NCI-H187 treated with DMSO at 0.1 percent for 48 hours (cell line): ENCODE measurements around the gene FAM98C.
"Not testable (repeated sequence)": the region's sequence is repeated elsewhere in the genome, so short reads cannot be mapped to it uniquely, and the experiment has no call there.

Experiments
- DNase-seq: peaks from one replicate; lab custom pipeline; 2025; lab: John Stamatoyannopoulos, UW

The FAM98C gene

DNA sequence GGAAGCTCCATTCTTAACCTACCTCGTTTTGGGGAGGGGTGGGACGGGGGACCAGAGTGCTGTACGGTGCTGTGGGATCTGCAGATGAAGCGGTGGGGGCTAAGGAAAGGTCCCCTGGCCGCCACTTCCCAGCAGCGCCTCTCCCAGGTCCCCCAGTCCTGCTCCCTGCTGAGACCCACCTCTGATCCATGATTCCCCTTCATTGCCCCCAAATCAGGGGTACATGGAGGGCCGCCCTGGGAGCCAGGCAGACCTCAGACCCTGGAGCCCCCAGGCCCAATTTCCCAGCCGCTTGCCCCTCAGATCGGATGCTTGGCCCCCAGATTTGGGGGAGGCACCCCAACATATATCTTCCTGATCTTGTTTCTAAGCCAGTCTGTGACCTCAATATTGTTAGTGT is 3.8 kb upstream of the FAM98C start:
- DNase-seq = no peak

DNA sequence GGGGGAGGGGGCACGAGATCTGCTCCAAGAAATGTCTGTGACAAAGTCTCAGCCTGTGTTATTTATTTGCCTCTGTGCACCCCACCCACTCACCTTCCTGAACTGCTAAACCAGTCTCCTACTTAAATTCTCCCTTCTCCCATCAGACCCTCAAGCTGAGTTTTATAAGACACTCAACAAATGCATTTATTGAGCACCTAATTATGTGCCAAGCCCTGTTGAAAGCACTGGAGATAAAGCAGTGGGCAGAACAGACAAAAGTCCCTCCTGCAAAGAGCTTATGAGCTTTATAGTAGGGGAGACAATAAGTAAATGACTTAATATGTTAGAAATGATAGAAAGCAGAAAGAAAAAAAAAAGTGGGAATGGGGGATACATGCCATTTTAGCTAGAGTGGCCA is 3.4 kb upstream of the FAM98C start:
- no peak for DNase-seq

DNA sequence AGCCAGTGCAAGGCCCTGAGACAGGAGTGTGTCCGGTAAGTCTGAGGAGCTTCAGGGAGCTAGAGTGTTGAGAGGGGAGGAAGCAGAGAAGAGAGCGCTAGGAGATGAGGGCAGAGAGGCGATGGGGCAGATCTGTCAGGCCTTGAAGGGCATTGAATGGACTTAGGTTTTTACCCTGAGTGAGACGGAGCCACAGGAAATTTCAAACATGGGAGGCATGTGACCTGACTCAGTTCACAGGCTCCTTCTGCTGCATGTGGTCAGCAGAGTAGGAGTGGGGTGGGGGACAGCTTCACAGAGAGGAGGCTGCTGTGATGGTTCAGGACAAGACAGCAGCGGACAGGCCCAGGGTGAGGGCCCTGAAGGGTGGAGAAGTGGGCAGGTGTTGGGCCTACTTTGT is 2.5 kb upstream of the FAM98C start:
- DNase-seq = no peak

DNA sequence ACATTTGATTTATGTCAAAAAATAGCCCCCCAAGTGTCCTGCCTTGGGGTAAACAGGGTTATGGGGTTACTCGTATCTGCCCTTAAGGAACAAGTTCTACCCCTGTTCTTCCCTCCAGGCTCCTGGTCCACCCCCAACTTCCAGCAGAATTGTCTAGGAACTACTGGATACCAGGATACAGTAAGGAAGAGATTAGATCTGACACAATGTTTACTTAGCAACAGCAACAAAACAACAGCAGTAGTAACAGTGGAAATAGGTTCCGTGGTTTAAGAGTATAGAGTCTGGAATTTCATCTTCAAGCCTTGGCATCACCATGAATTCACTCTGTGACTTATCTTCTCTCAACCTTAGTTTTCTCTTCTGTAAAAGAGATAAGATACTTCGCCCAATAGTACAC is 1.7 kb upstream of the FAM98C start:
- no peak for DNase-seq

DNA sequence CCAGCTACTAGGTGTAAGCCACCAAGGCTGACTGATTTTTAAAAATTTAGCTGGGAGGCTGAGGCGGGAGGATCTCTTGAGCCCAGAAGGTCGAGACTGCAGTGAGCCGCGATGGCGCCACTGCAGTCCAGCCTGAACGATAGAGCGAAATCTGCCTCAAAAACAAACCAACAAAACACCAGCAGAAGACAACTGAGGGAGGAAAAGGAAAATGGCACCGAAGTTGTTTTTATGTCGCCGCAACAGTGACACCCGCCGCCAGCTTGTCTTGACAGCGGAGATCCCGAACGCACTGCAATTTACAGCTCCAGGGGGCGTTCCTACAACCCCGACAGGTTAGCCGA is 298 bp upstream of the FAM98C start:
- no peak for DNase-seq

DNA sequence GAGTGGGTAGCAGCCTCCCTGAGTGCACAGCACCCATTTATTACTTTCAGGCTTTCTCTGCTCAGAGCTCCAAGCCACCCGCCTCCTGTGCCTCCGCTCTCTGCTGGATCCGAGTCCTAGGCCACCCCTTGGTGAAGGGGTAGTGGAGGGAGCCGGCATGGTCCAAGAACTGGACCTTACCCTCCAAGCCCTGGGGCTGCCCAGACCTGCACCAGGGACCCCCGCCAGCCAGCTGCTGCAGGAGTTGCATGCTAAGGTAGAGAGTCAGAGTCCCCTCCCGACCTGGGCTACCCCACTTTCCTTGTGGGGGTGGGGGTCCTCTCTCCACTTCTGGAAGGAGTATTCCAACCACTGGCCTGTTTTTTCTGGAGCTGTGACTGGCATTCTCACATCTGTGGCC is 2.0 kb downstream of the FAM98C start:
- DNase-seq = no peak

DNA sequence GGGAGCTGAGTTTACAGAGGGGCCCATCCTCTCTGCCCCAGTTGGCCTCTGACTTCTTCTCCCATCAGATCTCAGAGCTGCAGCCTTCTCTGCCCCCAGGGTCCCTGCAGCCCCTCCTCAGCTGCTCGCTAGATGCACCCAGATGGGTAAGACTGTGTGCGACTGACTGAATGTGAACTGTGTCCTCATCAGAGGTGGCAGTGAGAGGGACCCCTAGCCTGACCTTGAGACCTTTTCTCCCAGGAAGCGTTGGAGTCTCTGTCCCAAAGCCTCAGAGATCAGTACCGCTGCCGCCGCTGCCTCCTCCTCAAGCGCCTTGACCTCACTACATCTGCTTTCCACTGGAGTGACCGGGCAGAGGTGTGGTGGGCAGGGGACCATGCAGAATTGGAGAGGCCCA is 2.4 kb downstream of the FAM98C start:
- no peak for DNase-seq

DNA sequence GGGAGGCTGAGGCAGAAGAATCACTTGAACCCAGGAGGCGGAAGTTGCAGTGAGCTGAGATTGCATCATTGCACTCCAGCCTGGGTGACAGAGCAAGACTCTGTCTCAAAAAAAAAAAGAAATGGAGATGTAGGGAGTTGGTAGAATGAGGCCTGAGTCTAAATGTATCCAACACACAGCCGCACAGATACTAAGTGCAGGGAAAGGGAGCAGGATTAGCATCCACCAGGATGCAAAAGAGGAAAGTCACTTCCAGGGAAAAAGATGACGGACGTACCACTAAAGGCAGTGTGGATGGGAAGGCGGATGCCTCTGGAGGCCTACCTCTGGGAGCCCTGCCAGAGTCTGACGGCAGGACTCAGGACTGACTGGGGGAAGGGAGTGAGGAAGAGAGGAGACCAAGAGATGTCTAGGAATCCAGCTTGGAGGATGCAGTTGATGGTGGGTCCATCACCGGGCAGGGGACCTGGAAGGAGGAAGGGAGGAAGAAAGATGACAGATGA is 6.8 kb downstream of the FAM98C start:
- DNase-seq = no peak

DNA sequence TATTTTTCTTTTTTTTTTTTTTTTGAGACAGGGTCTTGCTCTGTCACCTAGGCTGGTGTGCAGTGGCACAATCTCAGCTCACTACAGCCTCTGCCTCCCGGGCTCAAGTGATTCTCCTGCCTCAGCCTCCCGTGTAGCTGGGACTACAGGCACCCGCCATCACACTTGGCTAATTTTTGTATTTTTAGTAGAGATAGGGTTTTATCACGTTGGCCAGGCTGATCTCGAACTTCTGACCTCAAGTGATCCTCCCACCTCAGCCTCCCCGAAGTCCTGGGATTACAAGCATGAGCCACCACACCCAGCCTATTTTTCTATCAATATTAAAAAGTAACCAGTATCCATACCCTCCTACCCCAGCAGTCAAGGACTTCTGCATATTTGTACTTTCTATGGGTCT is 7.5 kb downstream of the FAM98C start:
- DNase-seq = not testable (repeated sequence)

DNA sequence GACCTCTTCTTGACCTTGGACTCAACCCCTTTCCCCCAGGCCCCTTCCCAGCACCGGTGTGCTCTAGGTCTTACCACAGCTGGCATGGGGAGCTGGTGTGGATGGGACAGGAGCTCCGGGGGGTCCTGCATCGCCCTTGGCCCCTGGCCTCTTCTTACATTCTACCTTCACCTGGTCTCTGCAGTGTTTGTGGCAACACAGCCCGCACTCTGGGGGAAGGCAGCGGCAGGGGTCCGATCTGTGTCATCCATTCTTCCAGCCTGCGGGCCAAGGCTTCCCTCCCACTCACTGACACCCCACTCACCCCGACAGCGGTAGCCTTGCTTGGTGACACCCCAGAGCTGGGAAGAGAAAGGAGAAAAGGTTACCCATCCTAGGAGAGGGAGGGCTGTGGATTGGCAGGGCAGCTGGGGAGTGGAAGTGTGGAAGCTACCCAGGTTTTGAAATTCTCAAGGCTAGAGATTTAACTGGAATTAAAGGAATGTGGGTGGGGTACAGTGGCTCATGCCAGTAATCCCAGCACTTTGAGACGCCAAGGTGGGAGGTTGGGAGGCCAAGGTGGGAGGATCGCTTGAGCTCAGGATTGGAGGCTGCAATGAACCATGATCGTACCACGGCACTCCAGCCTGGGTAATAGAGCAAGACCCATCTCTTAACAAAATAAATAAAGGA is 8.3 kb downstream of the FAM98C start:
- DNase-seq = no peak

DNA sequence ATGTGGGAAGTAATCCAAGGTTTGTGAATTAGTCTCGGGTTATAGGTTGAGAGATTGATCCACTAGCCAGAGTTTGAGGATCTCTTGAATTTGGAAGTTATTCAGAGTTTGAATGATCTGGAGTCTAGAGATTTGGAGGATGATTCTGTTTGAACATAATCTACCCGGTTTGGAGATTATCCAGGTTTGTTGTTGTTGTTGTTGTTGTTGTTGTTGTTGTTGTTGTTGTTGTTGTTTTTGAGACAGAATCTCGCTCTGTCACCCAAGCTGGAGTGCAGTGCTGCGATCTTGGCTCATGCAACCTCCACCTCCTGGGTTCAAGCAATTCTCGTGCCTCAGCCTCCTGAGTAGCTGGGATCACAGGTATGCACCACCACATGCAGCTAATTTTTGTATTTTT is 9.0 kb downstream of the FAM98C start:
- not testable (repeated sequence) for DNase-seq

DNA sequence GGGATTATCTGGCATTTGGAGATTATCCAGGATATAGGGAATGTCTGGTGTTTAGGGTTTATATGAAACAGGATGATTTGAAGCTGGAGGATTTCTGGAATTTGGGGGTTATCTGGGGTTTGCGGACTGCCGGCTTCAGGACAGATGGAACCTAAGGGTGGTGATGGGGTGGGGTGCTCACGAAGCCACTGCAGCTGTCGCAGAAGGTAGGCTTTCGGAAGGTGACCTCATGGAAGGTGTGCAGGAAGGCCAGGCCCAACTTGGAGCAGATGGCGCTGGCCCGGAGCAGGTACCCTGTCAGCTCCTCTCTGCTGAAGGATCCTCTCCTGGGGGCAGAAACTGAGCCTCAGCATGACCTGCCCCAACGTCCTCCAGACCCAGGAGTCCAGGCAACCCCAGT is 9.6 kb downstream of the FAM98C start:
- DNase-seq = no peak

DNA sequence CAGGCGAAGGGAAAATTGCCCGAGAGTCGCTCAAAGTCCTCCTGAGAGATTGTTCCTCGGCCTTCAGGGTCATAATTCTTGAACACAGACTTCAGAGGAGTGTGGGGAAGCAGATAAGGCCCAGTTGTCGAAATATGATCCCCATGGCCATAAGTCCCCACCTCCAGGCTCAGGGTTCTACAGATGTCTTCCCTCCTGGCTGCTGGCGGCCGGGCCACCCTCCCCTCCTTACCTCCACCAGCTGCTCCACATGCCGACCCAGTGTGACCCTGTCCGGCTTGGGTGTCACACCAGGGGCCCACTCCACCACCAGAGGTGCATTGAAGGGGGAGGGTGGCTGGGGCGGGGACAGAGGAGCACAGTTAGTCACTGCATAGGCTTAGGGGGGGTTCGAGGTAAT is 10.1 kb downstream of the FAM98C start:
- no peak for DNase-seq

DNA sequence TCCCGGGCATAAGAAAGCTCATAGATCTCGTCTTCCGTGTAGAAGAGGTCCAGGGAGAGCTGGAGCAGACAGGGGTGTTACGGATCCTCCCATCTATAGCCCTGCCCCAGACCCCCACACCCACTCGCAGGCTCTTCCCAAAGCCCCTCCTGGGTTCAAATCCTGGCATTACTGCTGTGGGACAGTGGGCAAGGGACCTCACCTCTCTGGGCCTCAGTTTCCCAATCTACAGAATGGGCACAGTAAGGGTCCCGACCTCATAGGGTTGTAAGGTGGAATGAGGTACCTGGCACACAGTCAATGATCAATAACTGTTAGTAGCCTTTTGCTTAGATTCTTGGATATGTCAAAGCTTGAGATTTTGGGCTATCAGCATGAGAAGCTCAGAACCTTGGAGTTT is 10.5 kb downstream of the FAM98C start:
- no peak for DNase-seq

DNA sequence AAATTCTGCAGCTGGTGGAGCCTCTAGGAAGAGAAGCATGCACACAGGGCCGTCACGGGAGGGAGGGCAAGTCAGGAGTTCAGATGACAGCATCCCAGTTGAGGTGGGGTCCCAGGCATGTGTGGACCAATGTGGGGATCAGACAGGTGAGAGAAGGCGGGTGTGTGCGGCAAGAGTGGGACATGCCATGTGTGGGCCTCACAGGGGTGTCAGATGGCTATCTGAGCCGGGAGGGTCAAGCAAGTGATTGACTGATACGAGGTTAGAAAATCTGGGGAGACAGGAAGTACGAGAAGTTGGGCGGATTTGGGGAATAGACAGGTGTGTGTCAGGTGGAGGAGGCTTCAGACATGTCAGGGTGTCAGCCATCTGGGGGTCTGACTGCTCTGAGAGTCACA is 14.3 kb downstream of the FAM98C start:
- no peak for DNase-seq

DNA sequence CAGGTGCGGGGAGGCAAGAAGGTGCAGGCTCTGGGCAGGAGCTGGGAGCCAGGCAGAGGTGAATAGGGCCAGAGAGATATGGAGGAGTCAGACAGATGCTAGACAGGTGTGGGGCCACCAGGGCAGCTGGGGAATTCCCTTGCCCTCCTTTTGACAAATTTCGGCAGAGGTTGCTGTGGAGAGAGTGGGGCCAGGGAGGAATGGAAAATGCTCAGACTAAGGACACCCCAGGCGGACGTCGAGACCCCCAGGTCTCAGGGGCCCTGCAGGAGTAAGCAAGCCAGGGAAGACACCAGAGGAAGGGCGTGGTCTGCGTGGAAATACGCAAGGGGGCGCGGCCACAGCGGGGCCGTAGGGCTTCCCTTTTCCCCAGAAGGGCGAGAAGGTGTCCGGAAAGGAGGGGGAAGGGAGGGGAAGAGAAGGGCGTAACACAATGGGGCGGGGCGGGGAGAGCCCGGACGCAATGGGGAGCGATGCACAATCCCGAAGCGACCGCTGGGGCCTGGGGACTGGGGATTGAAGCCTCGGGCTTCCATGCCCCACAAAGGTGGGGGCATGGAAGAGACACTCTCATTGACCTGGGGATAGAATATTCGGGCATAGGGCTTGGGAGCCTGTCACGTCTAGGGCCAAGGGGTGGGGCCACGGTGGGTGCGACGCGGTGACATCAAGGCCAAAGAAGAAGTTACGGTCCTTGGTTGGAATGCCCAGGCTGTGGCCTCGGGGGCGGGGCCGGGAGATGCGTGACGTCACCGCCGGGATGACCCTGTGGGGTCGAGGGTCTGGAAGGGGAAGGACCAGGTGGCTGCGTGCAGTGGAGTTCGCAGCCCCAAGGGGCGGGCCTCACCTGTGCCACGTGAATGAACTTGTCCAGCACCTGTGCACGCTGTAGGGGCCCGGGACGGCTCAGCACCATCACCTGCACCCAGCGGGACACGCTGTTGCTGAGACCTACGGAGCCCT is 14.9 kb downstream of the FAM98C start:
- no peak for DNase-seq

DNA sequence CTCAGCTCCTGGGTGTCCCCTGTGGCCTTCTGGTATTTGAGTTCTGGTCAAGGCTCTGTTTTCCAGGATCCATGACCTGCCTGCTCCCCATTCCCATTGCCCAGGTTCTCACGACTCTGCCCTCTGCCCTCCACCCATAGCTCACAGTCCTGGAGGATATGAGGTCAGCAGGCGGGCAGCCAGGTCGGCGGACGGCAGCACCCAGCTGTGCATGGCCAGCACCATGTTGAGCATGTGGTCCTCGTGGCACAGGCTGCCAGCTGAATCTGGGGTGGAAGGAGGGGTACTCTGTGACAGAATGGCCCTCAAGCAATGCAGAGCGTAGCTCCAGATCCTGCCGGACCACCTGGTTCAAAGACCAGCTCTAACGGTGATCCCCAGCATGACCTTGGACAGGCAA is 18.0 kb downstream of the FAM98C start:
- DNase-seq = no peak

DNA sequence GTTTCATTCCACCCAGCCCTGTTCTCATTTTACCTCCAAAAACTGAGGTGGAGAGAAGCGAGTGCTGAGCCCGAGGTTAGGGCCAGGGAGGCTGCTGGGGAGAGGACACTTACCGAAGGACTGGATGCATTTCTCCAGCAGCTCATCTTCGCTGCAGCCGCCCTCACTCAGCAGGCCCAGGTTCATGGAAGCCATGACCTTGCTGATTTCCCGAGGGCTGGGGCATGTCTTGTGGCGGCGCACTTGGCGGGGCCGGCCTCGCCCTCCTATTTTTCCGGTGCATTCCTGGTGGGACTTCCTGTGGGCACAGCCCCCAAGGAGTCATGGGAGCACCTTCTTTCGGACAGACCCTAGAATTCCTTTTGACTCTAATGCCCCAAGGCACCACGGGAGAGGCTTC is 19.0 kb downstream of the FAM98C start:
- no peak for DNase-seq

DNA sequence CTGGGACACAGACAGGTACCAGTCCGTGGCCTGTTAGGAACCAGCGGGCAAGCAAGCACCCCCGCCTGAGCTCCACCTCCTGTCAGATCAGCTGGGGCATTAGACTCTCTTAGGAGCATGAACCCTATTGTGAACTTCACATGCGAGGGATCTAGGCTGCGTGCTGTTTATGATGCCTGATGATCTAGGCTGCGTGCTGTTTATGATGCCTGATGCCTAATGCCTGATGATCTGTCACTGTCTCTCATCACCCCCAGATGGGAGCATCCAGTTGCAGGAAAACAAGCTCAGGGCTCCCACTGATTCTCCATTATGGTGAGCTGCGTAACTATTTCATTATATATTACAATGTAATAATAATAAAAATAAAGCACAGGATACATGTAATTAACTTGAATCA is 19.5 kb downstream of the FAM98C start:
- DNase-seq = no peak

DNA sequence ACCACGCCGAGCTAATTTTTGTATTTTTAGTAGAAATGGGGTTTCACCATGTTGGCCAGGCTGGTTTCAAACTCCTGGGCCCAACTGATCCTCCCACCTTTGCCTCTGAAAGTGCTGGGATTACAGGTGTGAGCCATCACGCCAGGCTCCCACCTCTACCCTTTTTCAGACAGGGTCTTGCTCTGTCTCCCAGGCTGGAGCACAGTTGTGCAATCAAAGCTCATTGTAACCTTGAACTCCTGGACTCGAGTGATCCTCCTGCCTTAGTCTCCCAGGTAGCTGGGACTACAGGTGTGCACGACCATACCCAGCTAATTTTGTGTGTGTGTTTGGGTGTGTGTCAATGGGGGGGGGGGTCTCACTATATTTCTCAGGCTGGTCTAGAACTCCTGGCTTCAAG is 21.4 kb downstream of the FAM98C start:
- no peak for DNase-seq

DNA sequence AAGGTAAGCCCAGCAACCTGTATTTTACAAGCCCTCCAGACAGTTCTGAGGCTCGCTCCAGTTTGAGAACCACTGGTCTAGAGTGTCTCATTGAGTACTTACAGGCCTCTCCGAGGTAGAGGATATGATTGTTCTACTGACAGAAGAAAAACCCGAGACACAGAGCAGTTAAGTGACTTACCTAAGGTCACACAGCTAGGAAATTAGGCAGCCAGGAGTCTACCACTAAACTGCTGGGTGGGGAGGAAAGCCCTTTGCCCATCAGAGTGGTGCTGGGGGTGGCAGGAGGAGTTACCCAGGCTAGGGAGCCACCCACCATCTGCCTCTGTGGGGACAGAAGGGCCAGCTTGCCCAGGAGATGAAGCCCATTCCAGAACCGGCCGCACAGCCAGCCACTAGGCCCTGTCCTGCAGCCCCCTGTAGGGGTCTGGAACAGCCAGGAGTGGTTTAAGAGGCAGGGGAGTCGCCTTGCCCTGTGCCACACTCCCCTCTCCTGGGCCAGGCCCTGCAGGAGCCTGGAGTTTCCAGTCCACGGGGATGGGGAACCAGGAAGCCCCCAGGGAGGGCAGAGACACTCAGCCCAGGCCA is 22.4 kb downstream of the FAM98C start:
- no peak for DNase-seq

DNA sequence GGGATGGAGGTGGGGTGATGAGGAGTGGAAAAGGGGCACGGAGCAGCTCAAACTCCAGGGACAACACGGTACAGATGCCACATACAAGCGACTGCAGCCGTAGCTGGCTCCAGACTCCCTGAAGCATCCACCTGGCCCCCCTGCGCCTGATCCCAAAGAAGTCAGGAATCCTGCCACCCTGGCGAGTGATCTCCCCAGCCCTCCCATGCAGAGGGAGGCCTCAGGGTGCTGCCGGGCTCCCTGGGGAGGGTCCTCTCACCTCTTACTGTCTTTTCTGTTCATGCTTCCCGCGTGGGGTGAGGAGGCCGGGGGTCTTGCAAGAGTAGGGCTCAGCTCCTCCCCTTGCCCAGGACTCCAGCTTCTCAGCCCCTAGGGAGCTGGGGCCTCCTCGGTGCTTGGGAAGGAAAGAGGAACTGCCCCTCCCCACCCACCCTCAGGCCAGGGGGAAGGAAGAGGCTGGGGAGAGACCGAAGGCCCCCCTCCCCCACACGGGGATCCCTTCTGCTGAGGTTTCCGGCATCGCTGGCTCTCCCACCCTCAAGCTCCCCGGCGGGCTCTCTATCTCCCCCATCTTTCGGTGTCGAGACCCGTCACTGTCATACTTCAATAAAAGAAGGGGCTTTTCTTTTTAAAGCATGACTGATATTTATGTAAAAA is 23.0 kb downstream of the FAM98C start, which contains the start of gene RASGRP4:
Gene RASGRP4 (minus strand): TSS at position 410 of the 657 bp plus-strand sequence. CDS start 128 bp downstream, at position 282.
- DNase-seq = no peak
